ENCODE data around the gene ANO2.

The ANO2 gene

DNA sequence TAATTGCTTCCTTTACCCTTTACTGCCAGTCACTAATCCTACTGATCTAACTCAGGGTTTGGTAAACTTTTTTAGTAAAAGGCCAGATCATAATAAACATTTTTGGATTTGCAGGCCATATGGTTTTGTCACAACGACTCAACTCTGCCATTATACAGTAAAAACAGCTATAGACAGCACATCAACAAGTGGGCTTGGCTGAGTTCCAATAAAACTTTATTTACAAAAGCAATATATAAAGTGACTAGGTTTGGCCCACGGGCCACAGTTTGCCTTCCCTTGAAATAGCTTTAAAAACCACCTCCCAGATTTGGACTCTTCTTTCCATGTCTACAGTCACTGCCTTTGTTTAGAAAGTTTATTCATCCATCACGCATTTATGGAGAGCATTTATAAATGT, 366.3 kb downstream of the ANO2 start:
- TF ChIP-seq EZH2phosphoT487 (IDR thresholded peaks at IDR 0.05; ENCODE audit: borderline replicate concordance, low read length) = no peak
- TF ChIP-seq, protein P1, sequence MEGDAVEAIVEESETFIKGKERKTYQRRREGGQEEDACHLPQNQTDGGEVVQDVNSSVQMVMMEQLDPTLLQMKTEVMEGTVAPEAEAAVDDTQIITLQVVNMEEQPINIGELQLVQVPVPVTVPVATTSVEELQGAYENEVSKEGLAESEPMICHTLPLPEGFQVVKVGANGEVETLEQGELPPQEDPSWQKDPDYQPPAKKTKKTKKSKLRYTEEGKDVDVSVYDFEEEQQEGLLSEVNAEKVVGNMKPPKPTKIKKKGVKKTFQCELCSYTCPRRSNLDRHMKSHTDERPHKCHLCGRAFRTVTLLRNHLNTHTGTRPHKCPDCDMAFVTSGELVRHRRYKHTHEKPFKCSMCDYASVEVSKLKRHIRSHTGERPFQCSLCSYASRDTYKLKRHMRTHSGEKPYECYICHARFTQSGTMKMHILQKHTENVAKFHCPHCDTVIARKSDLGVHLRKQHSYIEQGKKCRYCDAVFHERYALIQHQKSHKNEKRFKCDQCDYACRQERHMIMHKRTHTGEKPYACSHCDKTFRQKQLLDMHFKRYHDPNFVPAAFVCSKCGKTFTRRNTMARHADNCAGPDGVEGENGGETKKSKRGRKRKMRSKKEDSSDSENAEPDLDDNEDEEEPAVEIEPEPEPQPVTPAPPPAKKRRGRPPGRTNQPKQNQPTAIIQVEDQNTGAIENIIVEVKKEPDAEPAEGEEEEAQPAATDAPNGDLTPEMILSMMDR (IDR thresholded peaks at IDR 0.05; ENCODE audit: low read depth, low read length, poor library complexity, severe bottlenecking) = no peak
- H3K4me3 ChIP-seq (ENCODE audit: low read length) = no peak overlapping the region
- H3K4me1 ChIP-seq (ENCODE audit: control insufficient read depth, low read length) = no peaks in the 10 kb centered on the region
- H3K9me2 ChIP-seq (replicated peaks; ENCODE audit: control insufficient read depth, low read length) = no peaks in the 10 kb centered on the region
- no peaks in the 10 kb centered on the region; the same call in 1 of the 2 replicates for H3K27me3 ChIP-seq (ENCODE audit: control insufficient read depth, low read length)
- H3F3A ChIP-seq (ENCODE audit: control insufficient read depth, insufficient read depth) = no peaks in the 10 kb centered on the region
- no peak overlapping the region for H3K27ac ChIP-seq (ENCODE audit: low read depth, low read length)
- no peaks in the 10 kb centered on the region for H4K20me1 ChIP-seq (ENCODE audit: control insufficient read depth, insufficient read depth, low read depth, low read length)
- H3K79me2 ChIP-seq (ENCODE audit: control insufficient read depth, low read length) = no peaks in the 10 kb centered on the region
- H3K4me2 ChIP-seq (ENCODE audit: low read length) = no peak overlapping the region
- H3K9me3 ChIP-seq (ENCODE audit: control insufficient read depth, insufficient read depth, low read length) = no peaks in the 10 kb centered on the region
- no peaks in the 10 kb centered on the region for H3K36me3 ChIP-seq (ENCODE audit: control insufficient read depth, low read length)

DNA sequence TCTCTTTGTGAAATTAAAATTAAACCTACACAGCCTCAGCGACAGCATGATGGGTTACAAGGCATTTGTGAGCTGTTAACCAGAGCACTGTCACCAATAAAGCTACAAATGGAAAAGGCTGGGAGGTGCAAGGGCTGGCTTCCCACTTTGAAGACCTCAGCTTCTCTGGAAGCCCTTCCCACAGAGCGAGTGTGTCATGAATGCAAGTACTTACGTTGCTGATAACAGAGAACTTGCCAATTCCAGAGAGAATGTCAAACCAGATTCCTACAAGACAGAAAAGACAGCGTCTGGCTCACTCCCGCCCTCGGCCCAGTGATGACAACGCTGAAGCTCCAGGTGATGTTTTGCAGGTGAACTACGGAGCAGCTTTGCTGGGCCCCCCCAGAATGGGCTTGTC, 367.3 kb downstream of the ANO2 start:
- H3K4me2 ChIP-seq (ENCODE audit: low read length) = no peak overlapping the region
- H3K79me2 ChIP-seq (ENCODE audit: control insufficient read depth, low read length) = no peaks in the 10 kb centered on the region
- H3K27me3 ChIP-seq (ENCODE audit: control insufficient read depth, low read length) = no peaks in the 10 kb centered on the region; the same call in 1 of the 2 replicates
- H3K9me2 ChIP-seq (replicated peaks; ENCODE audit: control insufficient read depth, low read length) = no peaks in the 10 kb centered on the region
- H3K4me1 ChIP-seq (ENCODE audit: control insufficient read depth, low read length) = no peaks in the 10 kb centered on the region
- H3K9me3 ChIP-seq (ENCODE audit: control insufficient read depth, insufficient read depth, low read length) = no peaks in the 10 kb centered on the region
- H3K4me3 ChIP-seq (ENCODE audit: low read length) = no peak overlapping the region
- H3K27ac ChIP-seq (ENCODE audit: low read depth, low read length) = no peak overlapping the region
- no peaks in the 10 kb centered on the region for H3K36me3 ChIP-seq (ENCODE audit: control insufficient read depth, low read length)
- no peak for TF ChIP-seq EZH2phosphoT487 (IDR thresholded peaks at IDR 0.05; ENCODE audit: borderline replicate concordance, low read length)
- TF ChIP-seq, protein P1 (IDR thresholded peaks at IDR 0.05; ENCODE audit: low read depth, low read length, poor library complexity, severe bottlenecking) = no peak
- H4K20me1 ChIP-seq (ENCODE audit: control insufficient read depth, insufficient read depth, low read depth, low read length) = no peaks in the 10 kb centered on the region
- H3F3A ChIP-seq (ENCODE audit: control insufficient read depth, insufficient read depth) = no peaks in the 10 kb centered on the region

DNA sequence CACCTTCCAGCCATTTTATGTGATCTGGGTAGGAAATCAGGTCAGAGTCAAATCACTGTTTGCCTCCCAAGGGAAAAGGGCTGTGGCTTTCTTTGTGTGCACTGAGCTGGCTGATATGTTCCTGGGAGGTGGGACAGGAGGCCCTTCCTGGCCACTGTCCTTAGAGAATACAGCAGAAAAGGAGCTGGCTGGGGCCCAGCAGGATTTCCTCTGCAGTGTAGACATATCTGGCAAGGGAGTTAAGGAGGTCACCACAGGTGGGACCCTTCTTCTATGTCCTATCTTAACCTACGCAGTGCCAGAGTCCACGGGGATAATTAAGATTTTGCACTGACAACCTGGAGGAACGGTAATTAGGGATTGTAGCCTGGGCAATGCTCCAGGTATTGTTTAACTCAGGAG, 367.8 kb downstream of the ANO2 start:
- Histone ChIP-seq H4K20me1 (ENCODE audit: control insufficient read depth, insufficient read depth, low read depth, low read length) (no peaks in the 10 kb centered on the region), H3K27me3 (ENCODE audit: control insufficient read depth, low read length) (no peaks in the 10 kb centered on the region; the same call in 1 of the 2 replicates), H3K9me2 (replicated peaks; ENCODE audit: control insufficient read depth, low read length) (no peaks in the 10 kb centered on the region), H3K9me3 (ENCODE audit: control insufficient read depth, insufficient read depth, low read length) (no peaks in the 10 kb centered on the region), H3K4me3 (ENCODE audit: low read length) (no peak overlapping the region), H3K4me2 (ENCODE audit: low read length) (no peak overlapping the region), H3F3A (ENCODE audit: control insufficient read depth, insufficient read depth) (no peaks in the 10 kb centered on the region), H3K4me1 (ENCODE audit: control insufficient read depth, low read length) (no peaks in the 10 kb centered on the region), H3K79me2 (ENCODE audit: control insufficient read depth, low read length) (no peaks in the 10 kb centered on the region), H3K27ac (ENCODE audit: low read depth, low read length) (no peak overlapping the region), H3K36me3 (ENCODE audit: control insufficient read depth, low read length) (no peaks in the 10 kb centered on the region)
- no peak for TF ChIP-seq EZH2phosphoT487 (IDR thresholded peaks at IDR 0.05; ENCODE audit: borderline replicate concordance, low read length)
- TF ChIP-seq, protein P1 (IDR thresholded peaks at IDR 0.05; ENCODE audit: low read depth, low read length, poor library complexity, severe bottlenecking) = no peak

Data from DOHH2 (cell line).